Activated CD4-positive, alpha-beta T cell treated with anti-CD3 and anti-CD28 coated beads for 4 hours (primary cell): Measurements from ENCODE around the gene WAS.
"Not testable (repeated sequence)": the region's sequence is repeated elsewhere in the genome, so short reads cannot be mapped to it uniquely, and the experiment has no call there.

ENCODE experiments used
- DNase-seq, 2 donors: peaks; one replicate each; pipeline ENCODE4 v3.0.0-alpha.2; 2020

The WAS gene

GRCh38 chrX:48688531-48689150 is 5.0 kb downstream of the WAS start:
- no peak for DNase-seq

DNA sequence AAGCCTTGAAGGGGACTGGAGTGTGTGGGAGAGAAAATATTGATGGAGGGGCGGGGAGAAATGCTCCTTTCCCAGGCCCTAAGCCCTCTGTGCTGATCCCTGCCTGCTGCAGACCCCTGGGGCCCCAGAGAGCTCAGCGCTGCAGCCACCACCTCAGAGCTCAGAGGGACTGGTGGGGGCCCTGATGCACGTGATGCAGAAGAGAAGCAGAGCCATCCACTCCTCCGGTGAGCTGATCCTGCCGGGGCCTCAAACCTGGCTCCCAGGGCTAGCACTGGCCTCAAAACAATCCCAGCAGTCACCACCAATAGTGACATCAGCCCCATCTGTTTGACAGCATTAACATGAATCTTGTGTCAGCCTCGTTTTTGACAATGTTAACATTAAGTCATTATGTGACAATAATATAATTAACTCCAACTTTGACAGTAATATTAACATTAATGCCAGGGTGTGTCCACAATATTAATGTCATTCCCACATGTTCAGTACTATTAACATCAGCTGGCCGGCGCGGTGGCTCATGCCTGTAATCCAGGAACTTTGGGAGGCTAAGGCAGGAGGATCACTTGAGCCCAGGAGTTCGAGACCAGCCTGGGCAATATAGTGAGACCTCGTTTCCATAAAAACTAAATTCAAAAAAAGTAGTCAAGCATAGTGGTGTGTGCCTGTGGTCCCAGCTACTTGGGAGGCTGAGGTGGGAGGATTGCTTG is 5.8 kb downstream of the WAS start:
- no peak for DNase-seq

DNA sequence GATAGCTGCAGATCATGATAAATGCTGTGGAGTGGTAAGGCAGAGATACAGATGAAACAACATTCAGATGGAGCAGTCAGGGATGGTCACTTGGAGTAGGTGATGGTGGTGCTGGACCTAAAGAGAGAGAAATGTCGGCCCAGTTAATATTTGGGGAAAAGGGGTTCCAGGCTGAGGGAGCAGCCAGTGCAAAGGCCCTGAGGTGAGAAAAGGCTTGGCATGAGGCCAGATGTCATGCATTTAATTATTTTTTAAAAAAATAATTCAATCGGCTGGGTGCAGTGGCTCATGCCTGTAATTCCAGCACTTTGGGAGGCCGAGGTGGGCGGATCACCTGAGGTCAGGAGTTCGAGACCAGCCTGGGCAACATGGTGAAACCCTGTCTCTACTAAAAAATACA is 8.1 kb downstream of the WAS start:
- not testable (repeated sequence) for DNase-seq

GRCh38 chrX:48694776-48695533 is 11.4 kb downstream of the WAS start:
- no peak for DNase-seq

DNA sequence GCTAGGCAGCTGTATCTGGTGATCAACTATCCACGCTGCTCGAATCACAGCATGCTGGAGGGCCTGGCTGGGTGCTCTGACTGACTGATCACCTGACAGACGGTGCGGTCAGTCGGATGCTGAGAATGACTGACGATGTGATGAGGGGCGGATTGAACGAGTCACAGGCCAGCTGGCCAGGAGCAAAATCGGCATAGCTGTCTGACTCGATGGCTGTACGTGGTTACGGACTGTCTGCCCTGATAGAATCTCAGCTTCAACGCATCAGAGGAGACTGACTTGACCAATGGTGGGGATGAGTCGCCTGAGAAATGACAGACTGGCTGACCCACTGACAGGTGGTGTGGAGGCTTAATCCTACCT is 11.9 kb downstream of the WAS start:
- no peak for DNase-seq

DNA sequence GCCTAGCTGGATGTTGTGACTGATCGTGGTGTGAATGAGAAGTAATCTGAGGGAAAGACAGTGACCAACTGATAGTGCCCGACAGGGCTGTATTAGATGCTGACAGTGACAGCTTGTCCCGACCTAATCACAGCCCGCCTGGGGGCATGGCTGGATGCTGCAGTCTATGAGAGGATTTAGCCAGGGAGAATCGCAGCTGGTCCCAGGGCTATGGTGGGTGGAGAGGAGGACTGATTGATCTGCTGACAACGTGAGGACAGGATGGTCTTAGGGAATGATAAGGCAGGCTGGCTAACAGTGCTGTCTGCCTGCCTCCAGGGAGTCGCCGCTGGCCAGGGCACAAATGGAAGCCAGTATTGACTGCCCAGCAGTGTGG is 12.3 kb downstream of the WAS start:
- DNase-seq: no peak

DNA sequence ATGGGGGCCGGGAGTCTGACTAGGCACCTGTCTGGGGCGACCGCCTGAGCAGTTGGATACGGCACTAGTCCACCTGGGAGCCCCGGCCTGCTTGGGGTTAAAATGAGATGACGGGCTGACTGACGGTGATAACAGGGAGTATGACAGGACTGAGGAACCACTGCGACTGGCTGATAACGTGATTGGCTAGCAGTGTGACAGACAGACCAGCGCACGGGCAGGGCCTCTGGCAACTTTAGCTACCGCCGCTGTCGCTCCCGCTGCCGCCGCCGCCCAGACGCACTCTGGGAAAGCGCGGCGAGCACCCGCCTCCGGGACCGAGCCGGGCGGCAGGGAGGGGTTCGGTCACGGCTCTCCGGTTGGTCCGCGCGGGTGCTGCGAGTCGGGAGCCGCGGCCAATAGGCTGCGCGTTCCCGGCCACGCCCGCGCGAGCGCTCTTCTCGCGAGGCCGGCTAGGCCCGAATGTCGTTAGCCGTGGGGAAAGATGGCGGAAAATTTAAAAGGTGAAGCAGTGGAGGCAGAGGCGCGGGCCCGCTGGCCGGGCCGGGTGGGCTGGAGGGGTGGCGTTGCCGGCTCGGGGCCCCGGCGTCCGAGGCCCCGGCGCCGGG is 12.8 kb downstream of the WAS start, which contains the start of gene SUV39H1:
SUV39H1 (plus strand) TSS at position 434 of the 608 bp plus-strand sequence; CDS start at position 485, 51 bp downstream.
- DNase-seq: peak; percentile 75 to 80

DNA sequence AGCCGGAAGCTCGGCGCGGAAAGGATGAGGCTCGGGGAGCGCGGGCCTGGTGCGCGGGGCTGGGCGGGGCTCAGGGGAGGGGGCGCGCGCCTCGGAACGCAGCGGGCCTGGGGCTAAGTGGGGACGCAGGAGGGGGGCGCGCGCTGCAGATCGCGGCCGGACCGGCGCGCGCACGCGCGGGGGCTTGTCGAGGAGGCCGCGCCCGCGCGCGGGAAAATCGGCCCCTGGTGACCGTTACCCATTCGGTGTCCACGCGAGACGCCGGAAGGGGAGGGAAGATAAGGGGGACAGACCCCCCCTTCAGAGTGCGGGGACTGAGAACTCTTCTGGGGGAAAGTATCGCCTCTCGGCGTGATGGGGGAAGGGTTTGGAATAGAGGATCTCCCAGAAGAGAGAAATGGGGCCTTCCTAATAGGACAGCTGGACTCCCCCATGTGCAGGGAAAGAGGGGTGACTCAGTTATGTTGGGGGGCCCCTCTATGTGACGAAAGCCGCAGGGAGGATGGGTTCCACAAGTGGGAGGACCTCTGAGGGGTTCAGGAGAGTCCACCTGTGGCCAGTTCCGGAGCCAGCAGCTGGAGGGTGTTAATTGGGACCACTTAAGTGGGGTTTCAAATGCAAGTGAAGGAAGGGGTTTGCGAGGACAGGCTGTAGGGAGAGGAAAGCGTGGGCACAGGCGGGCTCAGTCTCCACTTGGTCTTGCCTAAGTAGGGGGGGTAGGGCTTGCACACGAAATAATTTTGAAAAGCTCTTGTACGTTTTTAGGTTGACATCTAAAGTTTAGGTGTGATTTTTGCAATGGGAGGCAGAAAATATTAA is 13.5 kb downstream of the WAS start:
- no peak for DNase-seq

DNA sequence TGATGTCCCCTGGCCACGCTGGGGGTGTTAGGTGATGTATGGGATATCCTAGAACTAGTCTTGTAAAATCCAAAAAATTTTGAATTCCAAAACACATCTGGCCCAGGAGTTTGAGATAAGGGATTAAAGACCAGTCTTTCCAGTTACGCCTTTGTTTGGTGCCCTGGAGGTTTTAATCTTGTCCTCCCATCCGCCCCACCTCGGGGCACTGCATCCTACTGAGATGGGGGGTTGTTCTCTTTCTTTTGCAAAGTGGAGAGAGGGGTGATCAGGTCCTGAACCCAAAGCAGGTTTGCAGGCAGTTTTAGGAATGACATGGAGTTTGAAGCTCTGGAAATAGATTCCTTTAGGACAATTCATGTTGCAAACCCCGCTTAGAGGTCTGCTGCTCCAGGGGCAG is 14.7 kb downstream of the WAS start:
- no peak for DNase-seq

DNA sequence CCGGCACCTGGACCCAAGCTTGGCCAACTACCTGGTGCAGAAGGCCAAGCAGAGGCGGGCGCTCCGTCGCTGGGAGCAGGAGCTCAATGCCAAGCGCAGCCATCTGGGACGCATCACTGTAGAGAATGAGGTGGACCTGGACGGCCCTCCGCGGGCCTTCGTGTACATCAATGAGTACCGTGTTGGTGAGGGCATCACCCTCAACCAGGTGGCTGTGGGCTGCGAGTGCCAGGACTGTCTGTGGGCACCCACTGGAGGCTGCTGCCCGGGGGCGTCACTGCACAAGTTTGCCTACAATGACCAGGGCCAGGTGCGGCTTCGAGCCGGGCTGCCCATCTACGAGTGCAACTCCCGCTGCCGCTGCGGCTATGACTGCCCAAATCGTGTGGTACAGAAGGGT is 16.6 kb downstream of the WAS start:
- no peak for DNase-seq

- DNase-seq: no peak
These were observed 17.5 kb downstream of the WAS start for GRCh38 chrX:48700951-48701653.

GRCh38 chrX:48702032-48702431 is 18.4 kb downstream of the WAS start:
- no peak for DNase-seq

DNA sequence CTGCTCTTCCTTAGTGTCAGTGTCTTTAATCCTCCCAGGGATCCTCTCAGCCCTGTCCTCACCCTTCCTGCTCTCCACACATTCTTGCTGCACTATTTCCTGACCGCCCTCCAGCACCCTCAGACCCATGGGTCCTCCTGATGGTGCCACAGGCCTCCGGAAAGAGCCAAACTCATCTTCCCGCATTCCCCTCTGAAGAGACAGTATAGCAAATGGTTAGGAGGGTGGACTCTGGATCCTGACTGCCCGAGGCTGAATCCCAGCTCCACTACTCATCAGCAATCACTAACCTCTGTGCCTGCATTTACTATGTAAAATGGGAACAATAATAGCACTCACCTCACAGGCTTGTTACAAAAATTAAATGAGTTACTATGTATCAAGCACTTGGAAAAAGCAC is 19.1 kb downstream of the WAS start:
- no peak for DNase-seq

DNA sequence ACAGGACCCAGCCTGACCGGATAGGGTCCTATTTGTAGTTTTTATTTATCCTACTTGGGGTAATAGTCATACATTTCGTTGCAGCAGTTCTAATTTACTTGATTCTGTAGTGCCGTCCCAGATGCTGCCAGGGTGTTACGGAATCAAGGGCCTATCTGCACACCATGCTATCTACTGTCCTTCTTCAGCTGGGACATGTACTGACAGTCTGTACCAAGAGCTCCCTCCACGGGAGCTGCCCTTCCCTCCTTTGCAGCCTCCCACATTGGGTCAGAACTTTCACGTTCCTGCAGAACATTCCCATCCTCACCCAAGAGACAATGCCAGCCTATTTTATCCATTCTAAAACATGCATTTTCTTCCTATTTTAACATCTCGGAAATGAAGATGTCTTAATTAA is 19.6 kb downstream of the WAS start:
- DNase-seq: no peak

DNA sequence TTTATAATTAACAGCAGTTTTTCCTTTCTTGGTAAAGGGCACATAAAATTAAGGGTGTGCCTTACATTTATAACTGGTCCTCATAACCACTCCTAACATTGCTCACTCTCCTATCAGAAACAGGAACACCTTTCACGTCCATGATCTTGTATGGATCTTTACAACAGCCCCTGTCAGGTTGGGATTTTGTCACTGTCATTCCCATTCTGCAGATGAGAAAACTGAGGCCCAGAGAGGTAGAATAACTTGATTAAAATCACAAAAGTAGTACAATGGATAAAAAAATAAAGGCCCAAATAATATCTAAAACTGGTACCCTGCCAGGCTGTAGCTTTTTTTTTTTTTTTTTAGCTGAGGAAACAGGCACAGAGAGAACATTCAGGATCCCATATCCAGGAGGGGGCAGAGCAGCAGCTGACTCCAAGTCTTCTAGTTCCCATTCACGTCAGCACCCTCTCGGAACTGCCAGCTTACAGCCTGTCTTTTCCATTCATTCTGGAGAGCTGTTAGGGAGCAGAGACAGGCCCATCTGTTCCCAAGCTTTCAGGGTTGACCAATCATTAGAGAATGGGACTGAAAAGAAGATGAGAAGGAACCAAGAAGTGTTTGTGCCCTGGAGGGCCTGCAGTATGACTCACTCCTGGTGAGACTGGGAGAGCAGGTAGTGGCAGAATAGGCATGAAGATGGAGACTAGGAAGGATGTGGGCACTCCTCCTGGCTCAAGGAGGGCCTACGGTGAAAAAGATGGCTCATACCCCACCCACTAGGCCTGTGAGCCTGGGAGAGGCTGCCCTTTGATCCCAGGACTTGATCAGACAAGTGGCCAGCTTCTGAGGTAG is 20.3 kb downstream of the WAS start:
- no peak for DNase-seq

DNA sequence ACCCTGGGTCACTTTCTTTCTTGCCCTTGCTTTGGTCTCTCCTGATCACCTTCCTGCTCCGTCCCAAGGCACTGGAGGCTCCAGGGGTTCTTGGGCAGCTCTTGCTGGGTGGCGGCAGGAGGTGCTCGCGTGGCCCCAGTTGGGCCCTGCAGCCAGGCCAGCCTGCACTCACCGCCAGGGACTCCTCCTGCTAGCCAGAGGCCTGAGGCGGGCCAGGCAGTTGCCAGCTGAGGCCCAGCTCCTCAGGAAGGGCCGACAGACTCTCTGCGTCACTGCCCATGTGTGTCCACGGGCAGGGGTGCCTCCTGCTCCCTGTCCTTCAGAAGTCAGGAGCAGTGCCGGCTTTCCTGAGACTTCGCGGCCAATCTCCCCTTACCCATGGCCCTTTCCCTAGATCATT is 22.3 kb downstream of the WAS start:
- DNase-seq: no peak

- no peak for DNase-seq
These were observed 26.0 kb downstream of the WAS start for GRCh38 chrX:48709522-48710112.

GRCh38 chrX:48711162-48711928 is 27.7 kb downstream of the WAS start:
- no peak for DNase-seq

GRCh38 chrX:48711929-48712505 is 28.4 kb downstream of the WAS start:
- DNase-seq: no peak

- DNase-seq: no peak
These were observed 30.2 kb downstream of the WAS start for GRCh38 chrX:48713847-48714246.
